ENCODE data around the gene UBL3. TPM values are rescaled to one million over a fixed set of nuclear protein-coding genes. Genes with fewer than 3 reads are reported as not detected.

UBL3 gene
- total RNA-seq, 1 experiment from 2014 or later, result 12.0 TPM

DNA sequence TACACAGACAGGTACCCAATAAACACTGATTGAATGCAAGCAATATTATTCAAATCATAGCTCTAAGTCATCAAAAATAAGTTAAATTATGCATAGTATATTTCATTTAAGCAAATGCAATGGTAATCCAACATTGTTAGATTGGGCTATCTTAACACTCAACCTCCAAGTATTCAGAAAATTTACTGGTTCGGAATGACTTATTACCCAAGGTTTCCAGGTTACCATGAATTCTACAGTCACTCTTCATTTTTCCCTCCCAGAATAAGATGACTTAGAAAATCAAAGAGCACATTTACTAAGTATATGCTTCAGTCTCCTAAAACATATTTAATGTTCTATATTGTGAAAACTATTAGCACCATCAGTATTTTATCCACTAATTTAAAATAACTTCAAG, 6.0 kb downstream of the UBL3 start:
- ChIA-PET CTCF (interaction anchor here (1.1 kb wide), 1 partner anchor 268 kb away, joined by 4 read pairs; no protein-coding TSS in a partner anchor), POLR2A (ENCODE audit: low non-redundant PET) (no interaction called here)
- H3K4me3 ChIP-seq (ENCODE audit: low read depth, low read length, poor library complexity, severe bottlenecking), result no peak overlapping the region
- no peaks in the 10 kb centered on the region for H3K36me3 ChIP-seq (ENCODE audit: insufficient read depth, low read length, poor library complexity, severe bottlenecking)
- intact Hi-C loops (cut with micrococcal nuclease; ENCODE audit: unreplicated experiment), result loop anchor here (10.0 kb wide), 1 partner anchor 340 kb away; no protein-coding TSS in a partner anchor
- DNase-seq (ENCODE audit: low spot score), result no peak
- H3K27me3 ChIP-seq (replicated peaks; ENCODE audit: insufficient read depth, low read depth, low read length, poor library complexity), result no peaks in the 10 kb centered on the region
- H3K9me3 ChIP-seq (ENCODE audit: low read depth, low read length, poor library complexity, severe bottlenecking), result no peaks in the 10 kb centered on the region
- H3K4me1 ChIP-seq (ENCODE audit: insufficient read depth, low read length, poor library complexity, severe bottlenecking), result peaks cover 27% of the 10 kb centered on the region
- no peak for TF ChIP-seq EZH2 (IDR thresholded peaks at IDR 0.05; ENCODE audit: borderline replicate concordance, low read depth, low read length, poor library complexity, severe bottlenecking)
- TF ChIP-seq, protein P1, sequence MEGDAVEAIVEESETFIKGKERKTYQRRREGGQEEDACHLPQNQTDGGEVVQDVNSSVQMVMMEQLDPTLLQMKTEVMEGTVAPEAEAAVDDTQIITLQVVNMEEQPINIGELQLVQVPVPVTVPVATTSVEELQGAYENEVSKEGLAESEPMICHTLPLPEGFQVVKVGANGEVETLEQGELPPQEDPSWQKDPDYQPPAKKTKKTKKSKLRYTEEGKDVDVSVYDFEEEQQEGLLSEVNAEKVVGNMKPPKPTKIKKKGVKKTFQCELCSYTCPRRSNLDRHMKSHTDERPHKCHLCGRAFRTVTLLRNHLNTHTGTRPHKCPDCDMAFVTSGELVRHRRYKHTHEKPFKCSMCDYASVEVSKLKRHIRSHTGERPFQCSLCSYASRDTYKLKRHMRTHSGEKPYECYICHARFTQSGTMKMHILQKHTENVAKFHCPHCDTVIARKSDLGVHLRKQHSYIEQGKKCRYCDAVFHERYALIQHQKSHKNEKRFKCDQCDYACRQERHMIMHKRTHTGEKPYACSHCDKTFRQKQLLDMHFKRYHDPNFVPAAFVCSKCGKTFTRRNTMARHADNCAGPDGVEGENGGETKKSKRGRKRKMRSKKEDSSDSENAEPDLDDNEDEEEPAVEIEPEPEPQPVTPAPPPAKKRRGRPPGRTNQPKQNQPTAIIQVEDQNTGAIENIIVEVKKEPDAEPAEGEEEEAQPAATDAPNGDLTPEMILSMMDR (conservative IDR thresholded peaks at IDR 0.05; ENCODE audit: low read depth, low read length), result no peak
- H3K27ac ChIP-seq (ENCODE audit: low read depth, low read length, poor library complexity, severe bottlenecking), result no peak overlapping the region
- BruUV-seq (replicated peaks), result no TSS peak

DNA sequence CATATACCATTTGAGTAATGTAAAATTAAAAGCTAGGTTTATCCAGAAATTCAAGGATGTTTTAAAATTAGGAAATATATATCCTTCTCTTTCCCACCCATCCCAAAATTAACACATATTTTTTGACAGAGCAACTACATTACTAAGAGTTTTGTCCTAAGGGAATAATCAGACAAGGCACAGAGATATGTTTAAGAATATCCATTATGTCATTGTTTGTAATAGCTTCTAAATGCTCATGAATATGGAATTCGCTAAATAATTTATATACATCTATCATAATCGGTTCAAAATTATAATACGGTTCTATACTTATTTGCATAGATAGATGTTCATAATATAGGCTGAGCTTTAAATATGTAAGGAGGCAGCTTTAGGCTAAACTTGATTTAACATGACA, 9.8 kb downstream of the UBL3 start:
- ChIA-PET CTCF (no interaction called here), POLR2A (ENCODE audit: low non-redundant PET) (no interaction called here)
- no peak for DNase-seq (ENCODE audit: low spot score)
- no peak overlapping the region for H3K27ac ChIP-seq (ENCODE audit: low read depth, low read length, poor library complexity, severe bottlenecking)
- no peak overlapping the region for H3K4me3 ChIP-seq (ENCODE audit: low read depth, low read length, poor library complexity, severe bottlenecking)
- TF ChIP-seq, protein P1 (conservative IDR thresholded peaks at IDR 0.05; ENCODE audit: low read depth, low read length), result no peak
- no peak for TF ChIP-seq EZH2 (IDR thresholded peaks at IDR 0.05; ENCODE audit: borderline replicate concordance, low read depth, low read length, poor library complexity, severe bottlenecking)
- no TSS peak for BruUV-seq (replicated peaks)
- no peaks in the 10 kb centered on the region for H3K36me3 ChIP-seq (ENCODE audit: insufficient read depth, low read length, poor library complexity, severe bottlenecking)
- H3K4me1 ChIP-seq (ENCODE audit: insufficient read depth, low read length, poor library complexity, severe bottlenecking), result peaks cover 16% of the 10 kb centered on the region
- intact Hi-C loops (cut with micrococcal nuclease; ENCODE audit: unreplicated experiment), result loop anchor here (10.0 kb wide), 1 partner anchor 336 kb away; no protein-coding TSS in a partner anchor
- no peaks in the 10 kb centered on the region for H3K9me3 ChIP-seq (ENCODE audit: low read depth, low read length, poor library complexity, severe bottlenecking)
- no peaks in the 10 kb centered on the region for H3K27me3 ChIP-seq (replicated peaks; ENCODE audit: insufficient read depth, low read depth, low read length, poor library complexity)

DNA sequence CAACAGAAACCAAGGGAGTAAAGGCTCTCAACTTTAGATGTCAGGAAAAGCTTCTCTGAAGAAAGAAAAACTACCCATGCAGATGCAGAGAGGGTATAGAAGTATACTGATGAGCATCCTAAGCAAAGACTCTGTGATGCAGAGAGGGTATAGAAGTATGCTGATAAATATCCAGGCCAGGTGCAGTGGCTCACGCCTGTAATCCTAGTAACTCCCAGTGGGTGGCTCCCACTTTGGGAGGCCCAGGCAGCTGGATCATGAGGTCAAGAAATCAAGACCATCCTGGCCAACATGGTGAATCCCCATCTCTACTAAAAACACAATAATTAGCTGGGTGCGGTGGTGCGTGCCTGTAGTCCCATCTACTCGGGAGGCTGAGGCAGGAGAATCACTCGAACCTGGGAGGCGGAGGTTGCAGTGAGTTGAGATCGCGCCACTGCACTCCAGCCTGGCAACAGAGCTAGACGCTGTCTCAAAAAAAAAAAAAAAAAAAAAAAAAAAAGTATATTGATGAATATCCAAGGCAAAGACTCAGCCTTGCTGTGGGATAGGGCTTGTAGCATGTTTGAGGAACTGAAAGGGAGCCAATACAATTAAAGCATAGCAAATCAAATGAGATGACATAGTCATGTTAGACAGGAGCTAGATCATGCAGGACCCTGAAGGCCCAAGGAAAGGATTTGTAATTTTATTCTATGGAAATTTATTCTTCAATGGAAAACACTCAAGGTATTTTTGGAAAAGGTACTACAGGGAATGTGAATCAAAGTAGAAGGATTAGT, 14.9 kb downstream of the UBL3 start:
- intact Hi-C loops (cut with micrococcal nuclease; ENCODE audit: unreplicated experiment), result no loop called here
- H3K4me1 ChIP-seq (ENCODE audit: insufficient read depth, low read length, poor library complexity, severe bottlenecking), result peaks cover 5% of the 10 kb centered on the region
- H3K36me3 ChIP-seq (ENCODE audit: insufficient read depth, low read length, poor library complexity, severe bottlenecking), result no peaks in the 10 kb centered on the region
- DNase-seq (ENCODE audit: low spot score), result no peak
- ChIA-PET CTCF (interaction anchor here (0.6 to 0.7 kb wide), 2 partner anchors 128 to 137 kb away, joined by 3 to 8 read pairs; no protein-coding TSS in a partner anchor), POLR2A (ENCODE audit: low non-redundant PET) (no interaction called here)
- BruUV-seq (replicated peaks), result no TSS peak
- TF ChIP-seq, protein P1 (conservative IDR thresholded peaks at IDR 0.05; ENCODE audit: low read depth, low read length), result no peak
- TF ChIP-seq EZH2 (IDR thresholded peaks at IDR 0.05; ENCODE audit: borderline replicate concordance, low read depth, low read length, poor library complexity, severe bottlenecking), result no peak
- H3K9me3 ChIP-seq (ENCODE audit: low read depth, low read length, poor library complexity, severe bottlenecking), result no peaks in the 10 kb centered on the region
- no peak overlapping the region for H3K27ac ChIP-seq (ENCODE audit: low read depth, low read length, poor library complexity, severe bottlenecking)
- H3K27me3 ChIP-seq (replicated peaks; ENCODE audit: insufficient read depth, low read depth, low read length, poor library complexity), result no peaks in the 10 kb centered on the region
- H3K4me3 ChIP-seq (ENCODE audit: low read depth, low read length, poor library complexity, severe bottlenecking), result no peak overlapping the region

Measured in A673 (cell line).